GM23338 (cell line): ENCODE data around the gene PYGB. TPM values are rescaled to one million over a fixed set of nuclear protein-coding genes. Genes with fewer than 3 reads are reported as not detected.

Experiments used
- ATAC-seq: fragments of 200-7000 bp; cut with Tn5 transposase; 3 replicates; pipeline ENCODE4 v1.9.1; 2020
- DNase-seq: peaks from one replicate; pipeline ENCODE4 v3.0.0-alpha.2; 2015; ENCODE audit warnings: low spot score
- H2AFZ ChIP-seq: fragments of 200-600 bp; sonication (generic); 2 replicates; pipeline ENCODE4 v1.8.0; 2016; ENCODE audit warnings: antibody characterized with exemption, mild to moderate bottlenecking, moderate library complexity
- H3F3A ChIP-seq: fragments of 200-600 bp; sonication (generic); replicated peaks from 2 replicates; pipeline ENCODE4 v1.8.0; 2017; ENCODE audit warnings: antibody characterized with exemption, mixed run types, low read depth
- H3K27ac ChIP-seq: fragments of 200-600 bp; sonication (generic); 2 replicates; pipeline ENCODE4 v1.6.1; 2016; ENCODE audit warnings: low read depth
- H3K27me3 ChIP-seq: fragments of 200-600 bp; sonication (generic); 2 replicates; pipeline ENCODE4 v1.8.0; 2016; ENCODE audit warnings: mild to moderate bottlenecking, mixed run types, moderate library complexity; ENCODE audit not compliant: insufficient read depth
- H3K36me3 ChIP-seq: fragments of 200-600 bp; sonication (generic); 2 replicates; pipeline ENCODE4 v1.8.0; 2016; ENCODE audit warnings: mild to moderate bottlenecking; ENCODE audit not compliant: insufficient read depth
- H3K4me1 ChIP-seq: fragments of 200-600 bp; sonication (generic); 2 replicates; pipeline ENCODE4 v1.8.0; 2016; ENCODE audit warnings: mild to moderate bottlenecking, moderate library complexity; ENCODE audit not compliant: insufficient read depth
- H3K4me2 ChIP-seq: fragments of 200-600 bp; sonication (generic); 2 replicates; pipeline ENCODE4 v1.7.1; 2017; ENCODE audit warnings: mixed run types
- H3K4me3 ChIP-seq: fragments of 200-600 bp; sonication (generic); 2 replicates; pipeline ENCODE4 v1.6.1; 2016; ENCODE audit warnings: mixed run types
- H3K79me2 ChIP-seq: fragments of 200-600 bp; sonication (generic); replicated peaks from 2 replicates; pipeline ENCODE4 v1.8.0; 2017; ENCODE audit warnings: mild to moderate bottlenecking; ENCODE audit not compliant: insufficient read depth
- H3K9me2 ChIP-seq: fragments of 200-600 bp; sonication (generic); 2 replicates; pipeline ENCODE4 v1.8.0; 2017; ENCODE audit not compliant: insufficient read depth
- H4K20me1 ChIP-seq: fragments of 200-600 bp; sonication (generic); replicated peaks from 2 replicates; pipeline ENCODE4 v1.8.0; 2017; ENCODE audit warnings: mild to moderate bottlenecking; ENCODE audit not compliant: insufficient read depth
- H3K27ac Mint-ChIP-seq: 2 replicates; pipeline ENCODE4 v1.8.0; 2020; ENCODE audit warnings: inconsistent platforms, mild to moderate bottlenecking, moderate library complexity, mixed read lengths
- H3K27me3 Mint-ChIP-seq: 3 replicates; pipeline ENCODE4 v1.8.0; 2022; ENCODE audit warnings: low read depth, mild to moderate bottlenecking, moderate library complexity, mixed read lengths, inconsistent platforms; ENCODE audit not compliant: insufficient read depth, poor library complexity
- H3K36me3 Mint-ChIP-seq: 3 replicates; pipeline ENCODE4 v1.8.0; 2021; ENCODE audit warnings: low read depth, mild to moderate bottlenecking, inconsistent platforms, moderate library complexity, mixed read lengths
- H3K4me1 Mint-ChIP-seq: 3 replicates; pipeline ENCODE4 v1.8.0; 2020; ENCODE audit warnings: mild to moderate bottlenecking, inconsistent platforms, mixed read lengths
- H3K4me3 Mint-ChIP-seq: 3 replicates; pipeline ENCODE4 v1.8.0; 2021; ENCODE audit warnings: moderate library complexity, mild to moderate bottlenecking, inconsistent platforms, mixed read lengths
- H3K9me3 Mint-ChIP-seq: 3 replicates; pipeline ENCODE4 v1.8.0; 2020; ENCODE audit warnings: moderate library complexity, mild to moderate bottlenecking, inconsistent platforms, mixed read lengths
- CREB1 ChIP-seq: fragments of 250-450 bp; sonication (Bioruptor Pico); IDR thresholded peaks from 2 replicates; pipeline ENCODE4 v1.5.0; 2020; ENCODE audit warnings: low read depth, mild to moderate bottlenecking, moderate library complexity
- ETS1 ChIP-seq: IDR thresholded peaks from 2 replicates; pipeline ENCODE4 v1.6.1; 2016; ENCODE audit warnings: antibody characterized with exemption
- EZH2 ChIP-seq: fragments of 200-600 bp; sonication (generic); IDR thresholded peaks from one replicate; pipeline ENCODE4 v1.8.0; 2017; ENCODE audit warnings: antibody characterized with exemption, mild to moderate bottlenecking, low read depth; ENCODE audit not compliant: unreplicated experiment
- EZH2phosphoT487 ChIP-seq: fragments of 200-600 bp; sonication (generic); IDR thresholded peaks from one replicate; pipeline ENCODE4 v1.8.1; 2018; ENCODE audit warnings: antibody characterized with exemption; ENCODE audit not compliant: unreplicated experiment
- JUNB ChIP-seq: IDR thresholded peaks from one replicate; pipeline ENCODE4 v1.6.1; 2016; ENCODE audit warnings: antibody characterized with exemption; ENCODE audit not compliant: unreplicated experiment
- POLR2AphosphoS5 ChIP-seq: IDR thresholded peaks from 2 replicates; pipeline ENCODE4 v1.6.1; 2016; ENCODE audit warnings: antibody characterized with exemption, low read depth
- ZNF114 ChIP-seq: fragments of 250-450 bp; sonication (Bioruptor Pico); IDR thresholded peaks from 2 replicates; pipeline ENCODE4 v1.5.0; 2020; ENCODE audit warnings: mild to moderate bottlenecking, moderate library complexity
- ZNF462 ChIP-seq: fragments of 250-450 bp; sonication (Bioruptor Pico); IDR thresholded peaks from 2 replicates; pipeline ENCODE4 v1.5.0; 2020; ENCODE audit warnings: mild to moderate bottlenecking, moderate library complexity
- polyA plus RNA-seq: library from polyadenylated mRNA; unstranded; fragments of >200 nt; fragmentation: Nextera tagmentation; extraction: Ambion mirVana; gene quantifications from 2 replicates; pipeline ENCODE4 v1.2.1, GENCODE V29; 2016
- total RNA-seq: library from RNA; depleted of rRNA; stranded (reverse); fragments of >200 nt; shearing (Covaris generic); gene quantifications from 2 replicates; pipeline ENCODE4 v1.2.3, GENCODE V29; 2014

The PYGB gene
- total and polyA plus RNA-seq, 2 experiments from 2014 or later = 15.6 to 64.0 TPM

DNA sequence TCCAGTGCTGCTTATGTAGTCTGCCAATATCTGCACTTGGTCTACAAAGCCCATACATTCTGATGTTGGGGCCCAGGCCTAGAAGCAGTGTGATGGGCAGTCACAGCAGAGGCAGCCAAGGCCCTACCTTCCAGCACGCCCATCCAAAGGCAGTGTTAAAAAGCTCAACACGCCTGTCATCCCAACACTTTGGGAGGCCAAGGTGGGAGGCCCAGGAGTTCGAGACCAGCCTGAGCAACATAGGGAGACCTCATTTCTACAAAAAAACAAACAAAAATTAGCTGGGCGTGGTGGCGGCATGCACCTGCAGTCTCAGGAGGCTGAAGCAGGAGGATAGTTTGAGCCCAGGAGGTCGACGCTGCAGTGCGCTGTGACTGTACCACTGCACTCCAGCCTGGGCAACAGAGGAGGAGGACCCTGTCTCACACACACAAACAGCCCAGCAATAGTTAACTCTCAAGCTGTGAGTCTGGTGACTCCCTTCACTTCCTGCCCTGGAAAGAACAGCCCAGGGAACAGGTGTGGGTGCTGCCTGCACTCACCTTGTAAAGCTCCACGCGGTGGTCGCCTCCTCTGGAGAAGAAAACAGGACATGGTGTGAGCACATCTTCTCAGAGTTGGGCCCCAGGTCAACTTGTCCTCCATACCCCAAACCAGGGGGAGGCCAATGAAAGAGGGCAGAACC lies 68.8 kb downstream of the PYGB start:
- Histone ChIP-seq H2AFZ (no peak overlapping the region), H3K27me3 (no peaks in the 10 kb centered on the region), H3K9me2 (no peaks in the 10 kb centered on the region), H3K4me2 (no peak overlapping the region), H3K4me1 (no peaks in the 10 kb centered on the region), H4K20me1 (peaks cover 11% of the 10 kb centered on the region; the same call in 1 of the 2 replicates), H3F3A (no peaks in the 10 kb centered on the region), H3K4me3 (no peak overlapping the region), H3K27ac (no peak overlapping the region), H3K79me2 (peaks cover 15% of the 10 kb centered on the region), H3K36me3 (0 out of 2 replicates have a peak, but pooled peaks cover 3% of the 10 kb centered on the region)
- Mint-ChIP-seq H3K27me3 (peaks cover 16% of the 10 kb centered on the region), H3K9me3 (peaks cover 5% of the 10 kb centered on the region; the same call in 2 of the 3 replicates), H3K36me3 (peaks cover 50% of the 10 kb centered on the region), H3K4me1 (peaks cover 7% of the 10 kb centered on the region), H3K27ac (no peak overlapping the region), H3K4me3 (no peak overlapping the region)
- no peak for TF ChIP-seq JUNB
- no peak for TF ChIP-seq CREB1 (CRISPR knock-in tag)
- TF ChIP-seq ZNF462 (CRISPR knock-in tag) = no peak
- no peak for TF ChIP-seq ZNF114 (CRISPR knock-in tag)
- no peak for TF ChIP-seq POLR2AphosphoS5
- no peak for TF ChIP-seq EZH2phosphoT487
- no peak for TF ChIP-seq ETS1
- no peak for TF ChIP-seq EZH2
- DNase-seq (no peak), ATAC-seq (no peak)
